Measurements from ENCODE around the gene LRRD1.

LRRD1 gene

DNA sequence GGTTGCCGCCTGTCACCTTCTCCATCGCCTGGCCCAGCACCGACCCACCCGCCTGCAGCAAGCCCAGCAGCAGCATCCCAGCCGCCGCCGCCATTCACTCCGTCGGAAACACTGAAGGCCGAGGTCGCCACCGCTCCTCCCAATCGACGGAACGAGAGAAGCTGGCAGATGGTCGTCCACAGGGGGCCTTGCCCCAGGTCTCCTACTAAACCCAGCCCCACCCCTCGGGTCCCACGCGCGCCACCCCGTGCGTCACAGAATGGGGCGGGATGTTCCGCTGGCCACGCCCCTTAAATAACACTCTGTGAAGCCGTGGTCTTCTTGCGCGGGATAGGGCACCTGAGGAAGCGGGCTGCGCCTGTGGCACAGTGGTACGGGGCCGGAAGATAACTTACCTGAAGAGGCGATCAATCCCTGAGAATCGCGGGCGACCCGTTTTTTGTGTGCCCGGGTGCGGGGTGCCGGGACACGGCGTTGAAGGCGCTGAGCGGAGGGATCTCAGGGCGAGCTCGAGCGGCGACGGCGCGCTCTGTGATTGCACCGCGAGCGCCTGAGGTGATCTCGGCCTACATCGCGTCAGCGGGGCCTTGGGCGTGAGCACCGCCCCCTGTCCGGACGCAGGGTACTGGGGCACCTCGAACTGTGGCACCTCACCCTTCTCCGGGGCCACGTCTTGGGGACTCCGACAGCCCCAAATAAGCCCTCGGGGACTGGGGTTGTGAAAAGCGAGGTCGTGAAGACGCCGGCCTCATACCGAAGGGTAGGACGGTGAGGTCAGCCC, 44.5 kb downstream of the LRRD1 start, which contains the start of gene CYP51A1:
CYP51A1 (minus strand) TSS at position 207 of the 781 bp plus-strand sequence; CDS start at position 94, 113 bp downstream.
- peak; percentile 93 for DNase-seq
- Histone ChIP-seq H3K36me3 (replicated peaks) (peaks cover 6% of the 10 kb centered on the region), H3K27me3 (replicated peaks) (no peaks in the 10 kb centered on the region), H3K4me3 (ENCODE audit: low read depth, low read length) (peak within 1 kb of the TSS; percentile 92), H3K27ac (peak within 1 kb of the TSS; percentile 98)
- TF ChIP-seq, protein P1, sequence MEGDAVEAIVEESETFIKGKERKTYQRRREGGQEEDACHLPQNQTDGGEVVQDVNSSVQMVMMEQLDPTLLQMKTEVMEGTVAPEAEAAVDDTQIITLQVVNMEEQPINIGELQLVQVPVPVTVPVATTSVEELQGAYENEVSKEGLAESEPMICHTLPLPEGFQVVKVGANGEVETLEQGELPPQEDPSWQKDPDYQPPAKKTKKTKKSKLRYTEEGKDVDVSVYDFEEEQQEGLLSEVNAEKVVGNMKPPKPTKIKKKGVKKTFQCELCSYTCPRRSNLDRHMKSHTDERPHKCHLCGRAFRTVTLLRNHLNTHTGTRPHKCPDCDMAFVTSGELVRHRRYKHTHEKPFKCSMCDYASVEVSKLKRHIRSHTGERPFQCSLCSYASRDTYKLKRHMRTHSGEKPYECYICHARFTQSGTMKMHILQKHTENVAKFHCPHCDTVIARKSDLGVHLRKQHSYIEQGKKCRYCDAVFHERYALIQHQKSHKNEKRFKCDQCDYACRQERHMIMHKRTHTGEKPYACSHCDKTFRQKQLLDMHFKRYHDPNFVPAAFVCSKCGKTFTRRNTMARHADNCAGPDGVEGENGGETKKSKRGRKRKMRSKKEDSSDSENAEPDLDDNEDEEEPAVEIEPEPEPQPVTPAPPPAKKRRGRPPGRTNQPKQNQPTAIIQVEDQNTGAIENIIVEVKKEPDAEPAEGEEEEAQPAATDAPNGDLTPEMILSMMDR (IDR thresholded peaks at IDR 0.05; ENCODE audit: low read depth, low read length, missing control alignments) = peak; percentile 21
- in situ Hi-C loops (cut with HindIII; ENCODE audit: low pct_ligation_motif_present, low sequenced_read_pairs) = no loop called here

DNA sequence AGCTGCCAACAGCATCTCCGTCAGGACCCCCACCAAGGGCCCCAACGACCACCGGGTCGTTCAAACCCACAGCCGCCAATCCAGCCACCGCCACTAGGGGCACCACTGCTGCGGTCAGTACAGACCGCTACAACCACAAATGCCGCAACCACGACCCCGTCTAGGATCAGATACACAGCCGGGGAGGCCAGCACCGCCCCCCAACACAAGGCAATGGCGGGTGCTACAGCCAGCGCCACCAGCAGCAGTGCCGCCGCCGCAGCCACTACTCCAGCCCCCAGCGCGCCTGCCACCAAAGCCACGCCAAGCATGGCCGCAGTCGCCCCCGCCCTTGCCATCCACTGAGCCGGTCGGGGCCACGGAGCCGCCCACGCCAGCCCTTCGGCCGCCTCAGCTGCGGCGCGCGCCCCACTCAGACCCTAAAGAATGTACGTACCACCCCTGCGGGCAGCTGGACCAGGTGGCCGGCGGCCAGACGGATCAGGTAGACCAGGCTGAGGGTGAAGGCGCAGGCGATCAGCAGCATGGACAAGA, 45.1 kb downstream of the LRRD1 start:
- in situ Hi-C loops (cut with HindIII; ENCODE audit: low pct_ligation_motif_present, low sequenced_read_pairs) = no loop called here
- peak; percentile 51 for DNase-seq
- H3K27ac ChIP-seq = peak overlapping the region; percentile 98
- peaks cover 6% of the 10 kb centered on the region for H3K36me3 ChIP-seq (replicated peaks)
- H3K27me3 ChIP-seq (replicated peaks) = no peaks in the 10 kb centered on the region
- TF ChIP-seq, protein P1 (IDR thresholded peaks at IDR 0.05; ENCODE audit: low read depth, low read length, missing control alignments) = peak; percentile 87
- H3K4me3 ChIP-seq (ENCODE audit: low read depth, low read length) = peak overlapping the region; percentile 92

DNA sequence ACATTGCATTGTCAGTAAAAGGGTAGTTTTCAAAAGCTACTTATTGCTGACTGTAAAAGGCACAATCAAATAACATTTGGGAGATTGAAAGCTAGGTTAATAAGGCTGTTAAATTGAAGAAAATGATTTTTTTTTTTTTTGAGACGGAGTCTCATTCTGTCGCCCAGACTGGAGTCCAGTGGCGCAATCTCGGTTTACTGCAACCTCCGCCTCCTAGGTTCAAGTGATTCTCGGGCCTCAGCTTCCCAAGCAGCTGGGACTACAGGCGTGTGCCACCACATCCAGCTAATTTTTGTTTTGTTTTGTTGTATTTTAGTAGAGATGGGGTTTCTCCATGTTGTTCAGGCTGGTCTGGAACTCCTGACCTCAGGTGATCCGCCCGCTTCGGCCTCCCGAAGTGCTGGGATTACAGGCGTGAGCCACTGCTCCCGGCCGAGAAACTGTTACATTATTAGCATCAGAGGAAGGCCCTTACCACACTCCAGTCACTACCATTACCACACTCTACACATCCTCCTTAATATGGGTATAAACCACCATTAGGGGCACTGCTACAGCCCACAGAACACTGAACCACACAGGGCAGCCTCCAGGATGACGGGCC, 45.7 kb downstream of the LRRD1 start:
- Histone ChIP-seq H3K27me3 (replicated peaks) (no peaks in the 10 kb centered on the region), H3K36me3 (replicated peaks) (peaks cover 8% of the 10 kb centered on the region), H3K27ac (no peak overlapping the region), H3K4me3 (ENCODE audit: low read depth, low read length) (peak overlapping the region; percentile 92)
- DNase-seq = no peak
- TF ChIP-seq, protein P1 (IDR thresholded peaks at IDR 0.05; ENCODE audit: low read depth, low read length, missing control alignments) = no peak
- in situ Hi-C loops (cut with HindIII; ENCODE audit: low pct_ligation_motif_present, low sequenced_read_pairs) = no loop called here

DNA sequence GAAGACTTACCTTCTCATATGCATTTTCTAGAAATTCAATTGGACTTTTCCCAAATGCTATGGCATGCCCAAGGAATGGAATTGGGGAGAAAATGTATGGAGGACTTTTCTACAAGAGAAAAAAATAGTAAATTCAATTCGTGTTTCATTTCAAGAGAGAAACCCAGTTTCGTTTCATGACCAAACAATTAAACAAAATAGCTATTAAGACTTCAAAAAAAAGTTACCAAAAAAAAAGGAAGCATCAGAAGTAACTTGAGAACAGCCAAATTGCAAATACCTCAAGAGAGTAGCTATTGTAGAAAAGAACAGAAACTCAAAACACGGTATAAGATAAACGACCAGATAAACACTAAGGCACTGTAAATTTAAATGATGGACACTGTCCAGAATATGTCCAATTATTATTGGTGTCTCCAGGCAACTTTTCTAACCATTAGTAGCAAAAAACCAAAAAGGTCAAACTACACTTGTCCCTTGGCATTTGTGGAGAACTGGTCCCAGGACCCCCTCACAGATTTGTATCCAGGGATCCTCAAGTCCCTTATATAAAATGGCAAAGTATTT, 47.1 kb downstream of the LRRD1 start:
- in situ Hi-C loops (cut with HindIII; ENCODE audit: low pct_ligation_motif_present, low sequenced_read_pairs) = no loop called here
- Histone ChIP-seq H3K4me3 (ENCODE audit: low read depth, low read length) (peak overlapping the region; percentile 92), H3K36me3 (replicated peaks) (peaks cover 16% of the 10 kb centered on the region), H3K27me3 (replicated peaks) (no peaks in the 10 kb centered on the region), H3K27ac (no peak overlapping the region)
- TF ChIP-seq, protein P1 (IDR thresholded peaks at IDR 0.05; ENCODE audit: low read depth, low read length, missing control alignments) = no peak
- no peak for DNase-seq

DNA sequence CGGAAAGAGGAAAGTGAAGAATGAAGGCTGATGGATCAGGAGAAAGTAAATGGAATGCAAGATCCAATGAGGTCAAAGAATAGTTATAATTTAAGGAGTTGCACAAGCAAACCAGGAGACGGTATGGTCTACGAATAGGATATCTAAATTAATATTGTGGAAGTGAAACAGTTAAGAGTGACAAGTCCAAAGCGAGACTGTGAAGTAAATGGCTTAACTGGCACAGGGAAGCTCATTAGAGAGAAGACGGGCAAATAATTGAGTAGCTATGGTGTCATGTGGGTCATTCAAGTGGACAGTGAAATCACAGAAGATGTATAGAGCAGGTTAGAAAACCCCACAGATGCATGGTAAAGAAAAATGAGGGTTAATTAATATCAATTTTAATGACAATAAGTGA, 47.8 kb downstream of the LRRD1 start:
- Histone ChIP-seq H3K36me3 (replicated peaks) (peaks cover 23% of the 10 kb centered on the region), H3K27ac (no peak overlapping the region), H3K27me3 (replicated peaks) (no peaks in the 10 kb centered on the region), H3K4me3 (ENCODE audit: low read depth, low read length) (no peak overlapping the region)
- TF ChIP-seq, protein P1 (IDR thresholded peaks at IDR 0.05; ENCODE audit: low read depth, low read length, missing control alignments) = no peak
- in situ Hi-C loops (cut with HindIII; ENCODE audit: low pct_ligation_motif_present, low sequenced_read_pairs) = no loop called here
- DNase-seq = no peak

Measured in brain microvascular endothelial cell (primary cell).